ENCODE measurements around the gene MEN1. TPM values are rescaled to one million over a fixed set of nuclear protein-coding genes. Genes with fewer than 3 reads are reported as not detected.

Gene MEN1
- total RNA-seq, 2 donors from 2014 or later, result 21.1 to 45.5 TPM

- H3K9me3 ChIP-seq, result no peaks in the 10 kb centered on the region
Observed at GRCh38 chr11:64794526-64794925, 15.8 kb downstream of the MEN1 start.

GRCh38 chr11:64793271-64794160 is 16.8 kb downstream of the MEN1 start:
- TF ChIP-seq CTCF (IDR thresholded peaks at IDR 0.05), result no peak
- no peak overlapping the region for H3K4me3 ChIP-seq
- H3K27me3 ChIP-seq, result no peaks in the 10 kb centered on the region
- no peak overlapping the region for H3K27ac ChIP-seq
- no peaks in the 10 kb centered on the region for H3K9me3 ChIP-seq
- DNase-seq, result no peak
- intact Hi-C loops (cut with DNase I), result no loop called here
- no peak overlapping the region for H3K9ac ChIP-seq (ENCODE audit: low read depth in 2 of 2, low read length in 2 of 2)
- H3K4me1 ChIP-seq, result no peaks in the 10 kb centered on the region
- no peaks in the 10 kb centered on the region for H3K36me3 ChIP-seq

More at GRCh38 chr11:64794526-64794925, 15.8 kb downstream of the MEN1 start:
- Histone ChIP-seq H3K9ac (ENCODE audit: low read depth in 2 of 2, low read length in 2 of 2) (no peak overlapping the region), H3K27ac (no peak overlapping the region), H3K36me3 (no peaks in the 10 kb centered on the region), H3K4me3 (no peak overlapping the region), H3K27me3 (no peaks in the 10 kb centered on the region), H3K4me1 (no peaks in the 10 kb centered on the region)
- TF ChIP-seq CTCF (IDR thresholded peaks at IDR 0.05), result no peak
- DNase-seq, result no peak
- intact Hi-C loops (cut with DNase I), result no loop called here

GRCh38 chr11:64792482-64792881 is 17.9 kb downstream of the MEN1 start:
- no peaks in the 10 kb centered on the region for H3K36me3 ChIP-seq
- TF ChIP-seq CTCF (IDR thresholded peaks at IDR 0.05), result no peak
- H3K9me3 ChIP-seq, result no peaks in the 10 kb centered on the region
- H3K4me3 ChIP-seq, result no peak overlapping the region
- H3K4me1 ChIP-seq, result no peaks in the 10 kb centered on the region
- H3K9ac ChIP-seq (ENCODE audit: low read depth in 2 of 2, low read length in 2 of 2), result no peak overlapping the region
- intact Hi-C loops (cut with DNase I), result no loop called here
- H3K27ac ChIP-seq, result no peak overlapping the region
- DNase-seq, result no peak
- no peaks in the 10 kb centered on the region for H3K27me3 ChIP-seq

- no peak for TF ChIP-seq CTCF (IDR thresholded peaks at IDR 0.05)
- intact Hi-C loops (cut with DNase I), result no loop called here
- H3K27me3 ChIP-seq, result no peaks in the 10 kb centered on the region
- H3K27ac ChIP-seq, result no peak overlapping the region
- H3K9me3 ChIP-seq, result no peaks in the 10 kb centered on the region
- DNase-seq, result no peak
- no peaks in the 10 kb centered on the region for H3K4me1 ChIP-seq
- H3K4me3 ChIP-seq, result no peak overlapping the region
- H3K36me3 ChIP-seq, result no peaks in the 10 kb centered on the region
- H3K9ac ChIP-seq (ENCODE audit: low read depth in 2 of 2, low read length in 2 of 2), result no peak overlapping the region
Observed at GRCh38 chr11:64791781-64792291, 18.5 kb downstream of the MEN1 start.

- Histone ChIP-seq H3K27me3 (no peaks in the 10 kb centered on the region), H3K9me3 (no peaks in the 10 kb centered on the region), H3K4me3 (no peak overlapping the region), H3K27ac (no peak overlapping the region), H3K36me3 (no peaks in the 10 kb centered on the region), H3K4me1 (no peaks in the 10 kb centered on the region), H3K9ac (ENCODE audit: low read depth in 2 of 2, low read length in 2 of 2) (peak overlapping the region in 1 of 2 donors; percentile 3)
- no peak for DNase-seq
- no peak for TF ChIP-seq CTCF (IDR thresholded peaks at IDR 0.05)
- intact Hi-C loops (cut with DNase I), result no loop called here
Observed at GRCh38 chr11:64790205-64791095, 19.9 kb downstream of the MEN1 start.

Data from colonic mucosa (tissue), 4 donors.